NCI-H1930 (cell line): ENCODE data around the gene ANK2.
A peak's percentile ranks its signal among the peaks of the same experiment; 100 is the strongest.

Experiments
- DNase-seq, 2 experiments: peaks; one replicate each; lab custom pipeline; 2025; lab: John Stamatoyannopoulos, UW

ANK2 gene

DNA sequence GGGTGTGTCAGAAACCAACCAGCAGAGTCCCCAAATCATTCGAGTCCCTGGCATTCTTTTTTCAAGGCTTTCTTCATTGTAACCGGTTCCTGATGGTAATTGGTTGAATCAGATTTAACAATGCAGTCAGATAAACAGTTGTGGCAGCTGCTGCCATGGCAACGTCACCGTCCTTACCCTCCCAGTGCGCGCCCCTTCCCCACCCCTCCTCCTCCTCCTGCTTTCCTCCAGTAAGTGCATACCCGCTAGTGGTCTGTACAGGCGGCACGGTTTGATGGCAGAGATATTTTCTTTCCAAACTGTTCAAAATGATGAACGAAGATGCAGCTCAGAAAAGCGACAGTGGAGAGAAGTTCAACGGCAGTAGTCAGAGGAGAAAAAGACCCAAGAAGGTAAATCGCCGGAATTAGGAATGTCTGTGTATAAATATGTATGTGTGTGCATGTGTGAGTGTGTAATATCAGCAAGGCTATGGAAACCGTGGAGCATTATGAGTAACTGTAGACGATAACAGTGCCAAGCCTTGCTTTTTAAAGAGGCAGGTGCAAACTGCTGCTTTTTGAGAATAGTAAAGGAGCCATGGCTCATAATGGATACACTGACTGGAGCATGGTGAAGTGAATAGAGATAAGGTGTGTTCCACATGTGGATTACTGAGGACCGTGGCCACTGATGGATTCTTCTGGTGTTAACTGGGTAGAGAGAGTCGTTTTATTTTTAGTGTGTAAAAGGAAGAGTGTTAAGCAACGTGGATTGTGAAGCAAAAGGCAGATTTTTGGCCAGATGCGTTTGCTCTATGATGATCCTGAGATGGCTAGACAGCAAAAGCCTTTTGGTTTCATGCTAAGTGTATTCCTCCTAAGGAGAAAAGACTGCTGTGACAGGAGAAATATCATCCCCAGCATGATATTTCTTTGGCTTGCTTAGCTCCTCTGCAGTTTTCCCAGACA, at the start of gene ANK2:
ANK2 (plus strand) TSS at position 233 of the 950 bp plus-strand sequence; CDS start at position 309, 76 bp downstream.
- DNase-seq, result peak; percentile 4 to 22

DNA sequence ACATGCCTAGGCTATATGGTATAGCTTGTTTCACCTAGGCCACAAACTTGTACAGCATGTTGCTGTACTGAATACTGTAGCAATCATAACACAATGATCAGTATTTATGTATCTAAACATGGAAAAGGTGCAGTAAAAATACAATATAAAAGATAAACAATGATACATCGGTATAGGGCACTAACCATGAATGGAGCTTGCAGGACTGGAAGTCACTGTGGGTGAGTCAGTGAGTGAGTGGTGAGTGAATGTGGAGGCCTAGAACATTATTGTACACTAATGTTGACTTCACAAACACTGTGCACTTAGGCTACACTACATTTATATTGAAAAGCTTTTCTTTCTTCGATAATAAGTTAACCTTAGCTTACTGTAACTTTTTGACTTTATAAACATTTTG, 45.6 kb upstream of the ANK2 start:
- DNase-seq, result no peak

DNA sequence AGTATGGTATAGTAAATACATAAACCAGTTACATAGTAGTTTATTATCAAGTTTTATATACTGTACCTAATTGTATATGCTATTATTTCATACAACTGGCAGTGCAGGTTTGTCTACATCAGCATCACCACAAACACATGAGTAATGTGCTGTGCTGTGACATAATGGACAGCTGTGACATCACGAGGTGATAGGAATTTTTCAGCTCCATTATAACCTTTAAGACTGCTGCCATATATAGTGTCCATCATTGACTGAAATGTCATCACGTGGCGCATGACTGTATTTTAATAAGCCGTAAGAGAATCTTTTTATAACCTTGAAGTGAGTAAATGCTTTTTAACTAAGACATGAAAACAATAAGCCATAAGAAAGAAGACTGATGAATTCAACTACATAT, 44.8 kb upstream of the ANK2 start:
- no peak for DNase-seq

DNA sequence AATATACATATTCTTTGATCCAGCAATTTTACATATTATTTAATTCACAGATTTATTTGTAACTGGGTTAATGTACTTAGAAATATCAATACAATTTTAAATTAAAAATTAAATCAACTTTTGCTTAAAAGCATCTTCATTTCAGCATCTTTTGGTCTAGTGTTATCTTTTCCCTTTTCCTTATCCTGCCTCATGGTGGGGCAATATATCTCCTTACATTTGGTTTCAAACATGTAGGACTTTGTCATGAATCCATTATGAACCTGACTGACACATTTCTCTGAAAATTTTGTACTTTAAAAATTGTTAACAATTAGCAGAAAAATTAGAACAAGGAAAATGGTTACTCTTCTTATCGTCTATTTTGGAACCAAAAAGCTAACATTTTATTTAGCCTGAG, 42.8 kb upstream of the ANK2 start:
- DNase-seq, result no peak

DNA sequence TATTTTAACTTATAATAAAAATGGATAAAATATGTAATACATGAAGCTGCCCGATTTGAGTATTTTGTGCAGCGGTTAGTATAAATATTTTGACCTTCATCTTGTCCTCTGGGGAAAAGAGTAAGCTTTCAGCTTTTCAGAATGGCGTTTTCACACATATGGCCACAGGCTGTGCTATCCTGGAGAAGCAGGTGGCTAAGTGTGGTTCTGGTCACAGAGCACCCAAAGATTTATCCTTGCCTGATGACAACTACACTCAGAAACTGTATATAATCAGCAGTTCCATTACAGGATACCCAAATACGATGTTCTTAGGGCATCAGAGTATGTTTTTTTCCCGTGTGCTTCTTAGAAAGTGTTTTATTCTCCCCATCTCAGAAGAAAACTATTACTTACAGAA, 42.3 kb upstream of the ANK2 start:
- no peak for DNase-seq

DNA sequence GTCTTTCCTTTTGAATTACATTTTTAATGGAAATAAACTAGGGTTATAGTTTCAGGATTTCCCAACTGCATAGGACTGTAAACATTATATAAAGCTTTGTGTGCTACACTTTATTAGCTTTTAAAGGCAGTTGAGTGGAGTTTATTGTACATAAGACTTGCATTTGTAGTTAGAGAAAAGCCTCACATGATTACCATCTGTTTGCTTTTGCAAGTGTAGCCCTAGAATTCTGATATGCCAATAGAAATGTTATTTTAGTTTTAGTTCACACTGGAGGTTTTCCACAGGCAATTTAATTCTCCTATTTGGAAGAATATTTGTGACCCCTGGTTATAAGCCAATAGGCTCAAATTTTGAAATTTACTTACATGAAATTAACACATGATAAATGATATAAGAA, 41.3 kb upstream of the ANK2 start:
- no peak for DNase-seq

DNA sequence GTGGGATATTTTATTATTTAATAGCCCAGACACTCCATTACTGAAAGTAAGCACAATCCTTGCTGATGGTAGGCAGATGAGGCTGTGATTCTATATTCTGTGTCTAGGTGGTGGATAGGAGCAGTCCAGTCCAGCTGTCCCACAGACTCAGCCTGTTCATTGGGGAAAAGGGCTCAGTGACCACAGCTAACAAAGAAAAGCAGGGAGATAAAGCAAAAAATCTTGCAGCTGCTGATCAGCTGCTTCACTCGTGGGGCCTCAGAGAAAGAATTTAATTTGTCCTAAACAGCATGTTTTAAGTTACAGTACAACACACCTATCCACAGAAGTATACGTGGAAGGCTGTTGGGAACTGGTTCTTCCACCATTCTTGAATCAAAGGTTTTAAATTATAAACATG, 40.7 kb upstream of the ANK2 start:
- DNase-seq, result no peak

DNA sequence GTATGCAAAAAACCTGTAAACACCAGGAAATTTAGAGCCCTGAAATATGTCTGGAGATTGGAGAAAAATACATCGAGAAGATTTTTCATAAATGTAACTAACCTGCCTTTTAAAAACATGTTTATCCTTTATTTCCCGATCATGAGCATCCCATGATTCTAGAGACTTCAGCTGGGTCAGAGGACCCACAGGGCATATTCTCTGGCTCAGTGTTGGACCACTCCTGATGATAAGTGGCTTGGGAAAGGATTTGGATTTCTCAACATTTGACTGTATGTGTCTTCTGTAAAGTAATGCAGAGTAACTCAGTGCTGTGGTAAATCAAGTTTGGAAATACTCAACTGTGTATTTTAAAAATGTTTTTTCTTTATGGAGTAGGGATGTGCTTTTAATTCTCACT, 40.0 kb upstream of the ANK2 start:
- DNase-seq, result no peak

DNA sequence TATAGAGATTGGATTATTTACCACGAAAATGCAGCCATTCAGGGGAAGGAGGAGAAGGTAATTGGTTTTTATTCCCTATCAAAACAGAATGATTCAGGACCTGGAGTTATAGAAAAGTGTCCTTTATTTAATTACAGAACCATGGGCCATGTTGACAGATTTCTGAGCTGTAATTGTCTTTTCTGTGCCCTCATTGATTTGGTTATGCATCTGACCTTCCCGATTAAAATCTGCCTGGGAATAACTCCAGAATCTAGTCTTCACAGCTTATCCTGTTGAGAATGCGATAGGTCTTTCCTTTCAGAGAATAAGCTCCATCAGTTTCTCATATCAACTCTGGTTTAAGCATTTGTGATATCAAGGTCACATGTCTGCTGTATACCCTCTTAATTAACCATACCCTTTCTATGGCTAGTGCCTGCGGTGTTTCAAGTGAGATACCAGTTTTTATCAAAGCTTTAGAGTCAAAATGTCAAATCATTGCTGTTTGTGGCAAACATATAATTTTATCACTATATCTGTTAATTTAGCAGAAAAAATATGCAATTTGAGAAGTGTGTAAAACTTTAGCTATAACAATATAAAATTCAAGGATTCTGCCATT, 37.2 kb upstream of the ANK2 start:
- DNase-seq, result no peak

DNA sequence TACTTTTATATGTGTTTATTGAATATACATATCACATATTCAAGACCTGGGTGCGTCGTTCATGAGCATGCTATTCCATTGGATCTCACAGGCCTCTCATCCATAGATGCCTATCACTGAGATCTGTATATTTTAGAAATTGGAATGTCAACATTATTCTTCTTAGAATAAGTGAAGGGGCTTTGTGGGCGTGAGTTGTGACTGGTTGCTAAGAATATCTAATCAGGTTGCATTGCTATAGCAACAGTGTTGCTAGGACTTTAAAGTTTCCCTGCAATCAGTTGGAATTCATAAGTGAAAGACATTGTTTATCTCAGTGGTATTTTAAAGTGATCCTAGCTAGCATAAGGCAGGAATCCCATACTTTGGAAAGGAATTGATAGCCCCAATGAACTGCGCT, 36.7 kb upstream of the ANK2 start:
- no peak for DNase-seq

DNA sequence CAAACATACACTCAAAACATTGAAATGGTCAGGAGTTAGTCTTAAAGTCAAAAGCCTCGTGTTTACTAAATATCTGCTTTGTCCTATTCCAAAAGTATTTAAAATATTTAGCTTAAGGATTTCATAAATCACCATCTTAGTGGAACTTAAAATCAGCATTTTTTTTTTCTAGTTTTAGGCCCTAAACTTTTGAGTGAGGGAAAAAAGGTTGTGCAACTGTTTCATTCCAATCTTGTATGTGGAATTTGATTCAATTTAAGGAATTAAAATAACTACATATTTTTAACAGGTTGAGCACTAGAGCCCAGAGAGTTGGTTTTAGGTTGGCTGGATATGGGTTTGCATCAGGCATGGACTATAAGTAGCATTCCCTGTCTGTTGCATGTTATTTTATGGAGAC, 35.7 kb upstream of the ANK2 start:
- no peak for DNase-seq

DNA sequence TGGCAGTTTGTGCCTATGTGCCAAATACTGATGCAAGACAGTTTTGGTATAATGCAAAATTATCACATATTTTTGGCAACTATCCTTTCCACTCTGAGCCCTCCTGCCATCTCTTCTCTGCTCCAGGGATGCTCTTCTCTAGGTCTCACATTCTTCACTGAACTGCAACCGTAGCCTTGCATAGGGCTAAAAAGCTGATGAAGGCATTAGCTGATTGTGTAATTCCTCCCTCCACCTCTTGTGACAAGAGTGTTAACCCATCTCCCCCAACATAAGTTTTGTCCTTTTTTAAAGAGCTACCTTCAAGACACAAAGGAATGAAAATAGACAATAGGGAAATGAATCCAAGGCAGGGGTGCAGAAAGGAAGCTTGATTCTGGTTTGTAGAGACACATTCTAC, 33.1 kb upstream of the ANK2 start:
- DNase-seq, result no peak

DNA sequence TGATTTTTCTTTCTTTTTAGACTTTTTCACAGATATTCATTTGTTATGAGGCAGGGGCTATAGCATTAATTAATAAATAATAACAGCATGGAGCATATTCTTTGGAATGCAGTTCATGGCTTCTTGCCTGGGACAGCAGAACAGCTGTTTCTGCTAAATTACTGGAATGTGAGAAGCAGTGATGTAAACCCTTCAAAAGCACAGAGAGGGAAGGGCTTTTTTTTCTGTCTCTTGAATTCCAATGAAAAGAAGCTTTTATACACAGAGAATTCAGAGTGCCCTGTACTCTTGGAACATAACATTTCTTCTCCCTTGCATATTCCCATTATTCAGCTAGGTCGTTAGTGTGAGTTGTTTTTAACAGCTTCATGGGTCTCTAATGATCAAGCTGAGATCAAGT, 28.5 kb upstream of the ANK2 start:
- no peak for DNase-seq

DNA sequence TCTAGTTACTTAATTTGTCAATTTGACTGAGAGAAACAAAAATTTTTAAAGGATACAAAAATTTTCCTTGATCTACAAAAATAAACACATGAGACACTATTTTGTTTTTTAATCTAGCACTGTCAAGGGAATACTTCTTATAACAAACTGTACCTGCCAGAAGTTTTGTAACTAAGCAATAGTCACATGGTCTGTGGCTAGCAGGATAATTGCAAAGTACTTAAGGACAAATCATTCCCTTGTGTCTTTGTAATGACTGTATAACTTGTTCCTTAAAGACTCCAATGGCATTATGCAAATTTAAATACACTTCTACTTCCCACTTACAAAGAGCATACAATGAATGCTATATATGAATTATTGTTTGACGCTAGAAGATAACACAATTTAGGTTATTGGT, 25.1 kb upstream of the ANK2 start:
- no peak for DNase-seq

DNA sequence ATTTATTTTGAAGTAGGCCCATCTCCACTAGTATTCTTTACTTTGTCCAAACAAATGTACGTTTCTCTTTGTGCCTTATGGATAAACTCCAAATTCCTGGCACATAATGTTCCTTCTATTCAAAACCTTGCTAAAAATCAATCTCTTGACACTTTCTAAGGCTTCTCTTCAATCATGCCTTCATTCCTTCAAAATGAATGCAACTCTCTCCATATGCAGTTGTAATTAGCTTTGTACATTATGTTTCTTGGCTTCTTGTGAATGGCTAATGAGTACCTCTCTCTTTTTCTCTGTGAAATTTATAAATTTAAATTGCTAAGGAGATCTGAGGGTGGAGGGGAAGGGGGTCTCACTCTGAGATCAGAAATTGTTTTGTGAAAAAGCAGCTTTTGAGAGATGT, 24.0 kb upstream of the ANK2 start:
- no peak for DNase-seq

DNA sequence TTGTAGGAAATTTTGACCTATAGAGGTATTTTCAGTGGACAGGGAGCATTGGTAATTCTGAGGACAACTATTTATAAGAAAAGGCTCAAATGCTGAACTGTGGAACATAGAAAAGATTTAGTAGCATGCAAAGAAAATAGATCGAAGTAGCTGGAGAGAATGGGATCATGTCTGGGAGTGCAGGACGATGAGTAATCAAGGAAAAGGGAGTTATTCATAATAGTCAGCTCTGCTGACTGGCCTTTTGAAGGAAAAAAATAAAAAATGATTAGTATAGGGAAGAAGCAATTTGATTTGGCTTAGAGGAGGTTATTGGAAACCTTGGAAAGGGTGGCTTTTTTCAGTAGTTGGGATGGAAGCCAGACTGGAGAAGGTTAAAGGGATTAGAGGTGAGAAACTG, 22.9 kb upstream of the ANK2 start:
- no peak for DNase-seq

DNA sequence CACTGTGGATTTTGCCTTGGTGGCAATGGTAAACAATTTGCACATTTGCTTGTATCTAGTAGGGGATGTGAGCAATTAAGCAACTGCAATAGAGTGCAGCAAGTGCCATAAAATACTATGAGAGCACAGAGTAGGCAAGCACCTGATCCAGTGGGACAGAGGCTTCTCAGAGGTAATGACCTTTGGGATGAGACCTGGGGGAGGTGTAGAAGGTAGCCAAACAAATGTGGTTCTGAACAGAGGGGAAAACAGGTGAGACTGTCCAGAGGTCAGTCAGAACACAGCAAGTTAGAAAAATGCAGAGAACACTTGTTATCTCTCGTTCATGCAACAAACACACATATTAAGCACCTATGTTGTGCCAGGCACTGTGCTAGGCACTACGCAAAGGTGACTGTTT, 21.4 kb upstream of the ANK2 start:
- no peak for DNase-seq

DNA sequence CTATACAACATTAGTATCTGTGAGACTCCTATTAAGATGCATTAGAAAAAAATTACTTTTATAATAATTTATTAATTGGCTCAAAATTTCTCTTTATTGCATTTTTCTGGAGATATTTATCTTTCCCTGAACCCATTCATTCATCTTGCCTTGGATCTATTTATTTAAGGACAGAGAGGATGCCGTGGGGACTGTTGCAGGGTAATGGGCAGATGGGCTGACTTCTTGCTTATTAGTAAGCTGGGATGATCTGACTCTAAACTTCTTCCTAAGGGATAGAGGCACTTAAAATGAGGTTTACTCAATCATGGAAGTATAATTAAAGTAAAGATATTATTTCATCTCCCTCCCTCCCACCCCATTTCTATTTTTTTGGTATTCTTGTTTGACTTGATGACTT, 18.2 kb upstream of the ANK2 start:
- peak in 1 of 2 experiments; percentile 29 for DNase-seq

DNA sequence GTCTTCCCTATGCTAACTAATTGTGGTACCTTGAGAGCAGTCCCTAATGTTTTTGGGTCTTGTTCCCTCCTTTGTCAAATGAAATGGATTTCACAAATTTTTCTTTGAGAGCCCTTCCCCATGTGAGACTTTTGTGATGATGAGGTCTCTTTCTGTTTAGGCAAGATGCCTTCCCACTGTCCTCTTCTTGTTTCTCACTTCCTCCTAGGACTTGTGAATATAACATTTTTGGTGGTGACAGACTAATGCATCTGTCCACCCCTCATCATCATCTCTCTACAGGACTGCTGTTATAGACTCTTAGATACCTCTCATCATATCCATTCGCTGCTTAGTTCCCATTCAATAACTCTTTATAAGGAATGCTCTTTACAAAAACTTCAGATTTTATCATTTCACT, 8.7 kb upstream of the ANK2 start:
- DNase-seq, result no peak

DNA sequence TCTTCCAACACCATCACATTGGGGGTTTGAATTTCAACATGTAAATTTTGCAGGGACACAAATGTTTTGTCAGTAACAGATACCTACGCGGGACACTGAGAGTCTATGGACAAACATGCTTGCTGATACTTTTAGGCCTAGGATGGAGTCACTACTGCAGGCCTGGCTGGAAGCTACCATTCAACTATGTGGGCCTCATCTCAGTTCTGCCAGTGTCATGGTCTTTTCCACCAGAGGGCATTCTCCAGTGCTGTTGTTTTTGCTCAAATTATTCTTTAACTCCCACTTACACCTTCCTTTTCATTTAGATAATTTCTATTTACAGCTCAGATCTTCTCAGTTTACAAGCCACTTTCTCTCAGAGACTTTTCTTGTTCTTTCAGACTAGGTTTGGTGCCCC, 7.0 kb upstream of the ANK2 start:
- no peak for DNase-seq

DNA sequence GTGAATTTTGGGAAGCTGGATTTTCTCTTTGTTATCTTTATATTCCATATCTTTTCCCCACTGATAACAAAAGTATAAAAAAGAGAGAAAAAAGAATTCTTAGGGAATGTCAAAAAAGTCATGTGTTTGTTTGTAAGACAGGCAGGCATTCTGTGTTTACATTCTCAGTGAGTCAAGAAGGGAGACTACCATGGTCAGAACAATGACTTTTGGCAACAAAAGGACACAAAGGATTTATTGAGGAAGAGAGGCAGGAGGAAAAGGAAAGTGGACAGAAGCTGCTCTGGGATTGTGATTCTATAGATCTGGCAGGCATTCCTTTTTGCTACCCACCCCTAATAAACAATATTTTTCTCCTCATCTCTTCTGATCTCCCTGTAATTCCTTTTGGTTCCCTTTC, 5.9 kb upstream of the ANK2 start:
- DNase-seq, result no peak

DNA sequence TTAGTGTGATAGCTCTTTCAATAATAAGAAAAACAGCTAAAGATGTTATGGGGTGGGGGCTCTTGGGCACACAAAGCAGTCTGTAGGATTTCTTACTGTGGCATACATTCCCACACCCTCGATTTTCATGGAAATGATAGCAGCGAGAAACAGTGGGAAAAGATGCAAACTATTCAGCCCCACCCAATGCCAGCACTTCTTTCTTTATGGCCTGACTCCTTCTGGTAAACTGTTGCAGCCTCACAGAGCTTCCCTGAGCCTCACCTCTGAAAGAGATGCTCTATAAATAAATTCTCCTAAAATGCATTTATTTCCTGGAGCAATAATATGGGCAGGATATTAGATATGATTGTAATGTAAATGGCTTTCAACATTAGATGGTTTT, 910 bp downstream of the ANK2 start:
- no peak for DNase-seq

DNA sequence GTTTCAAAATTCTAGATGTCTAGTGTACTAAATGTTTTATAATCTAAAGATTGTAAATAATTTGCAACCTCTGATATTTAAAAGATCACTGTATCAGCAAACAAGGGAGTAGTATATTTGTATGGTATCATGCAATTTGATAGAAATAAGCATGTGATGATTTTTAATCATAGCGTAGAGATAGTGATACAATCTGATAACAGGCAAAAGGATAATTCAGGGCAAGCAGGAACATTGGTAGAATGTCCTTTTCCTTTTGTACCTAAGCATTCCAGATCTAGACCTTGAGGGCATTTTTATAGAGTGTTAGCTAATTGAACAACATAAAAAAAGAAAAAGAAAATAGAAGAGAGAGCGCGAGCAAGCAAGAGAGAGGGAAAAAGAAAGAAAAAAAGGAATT, 1.4 kb downstream of the ANK2 start:
- DNase-seq, result no peak

DNA sequence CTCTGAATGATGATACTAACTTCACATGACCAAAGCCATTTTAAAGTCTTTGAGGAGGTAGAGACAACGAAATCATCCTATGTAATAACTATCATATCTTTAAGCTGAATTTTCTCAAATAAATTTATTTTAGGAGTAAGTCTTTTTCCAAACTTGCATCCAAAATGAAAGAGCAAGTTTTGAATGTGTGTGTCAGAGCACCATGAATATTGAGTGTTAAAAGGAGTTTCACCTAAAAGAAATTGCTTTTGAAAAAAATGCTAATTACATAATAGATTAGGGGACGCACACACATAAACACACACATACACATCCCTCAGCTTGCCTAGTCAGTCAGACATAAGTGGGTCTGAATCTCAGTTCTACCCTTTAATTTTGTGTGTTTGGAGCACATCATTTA, 1.9 kb downstream of the ANK2 start:
- no peak for DNase-seq
